ENCODE measurements around the gene SERPINC1.
A peak's percentile ranks its signal among the peaks of the same experiment; 100 is the strongest.
"Not testable (repeated sequence)": the region's sequence is repeated elsewhere in the genome, so short reads cannot be mapped to it uniquely, and the experiment has no call there.

SERPINC1 gene

DNA sequence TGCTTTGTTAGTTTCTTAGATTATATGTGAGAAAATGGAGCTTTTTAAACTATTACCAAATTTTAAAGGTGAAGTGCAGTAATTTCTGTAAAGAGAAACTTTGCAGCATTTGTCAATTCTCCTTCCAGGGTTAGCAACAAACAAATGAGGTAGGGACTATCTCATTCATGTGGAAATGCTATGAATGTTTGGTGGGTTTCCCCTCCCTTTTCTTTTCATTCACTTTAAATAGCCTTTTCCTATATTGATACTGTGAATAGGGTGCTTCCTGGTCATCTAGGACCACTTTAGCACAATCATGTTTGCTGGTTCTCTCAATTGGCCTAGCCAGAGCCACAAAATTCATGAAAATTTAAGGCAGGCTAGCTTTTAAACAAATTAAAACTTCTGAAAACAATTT lies 28.4 kb downstream of the SERPINC1 start:
- no peak for DNase-seq

DNA sequence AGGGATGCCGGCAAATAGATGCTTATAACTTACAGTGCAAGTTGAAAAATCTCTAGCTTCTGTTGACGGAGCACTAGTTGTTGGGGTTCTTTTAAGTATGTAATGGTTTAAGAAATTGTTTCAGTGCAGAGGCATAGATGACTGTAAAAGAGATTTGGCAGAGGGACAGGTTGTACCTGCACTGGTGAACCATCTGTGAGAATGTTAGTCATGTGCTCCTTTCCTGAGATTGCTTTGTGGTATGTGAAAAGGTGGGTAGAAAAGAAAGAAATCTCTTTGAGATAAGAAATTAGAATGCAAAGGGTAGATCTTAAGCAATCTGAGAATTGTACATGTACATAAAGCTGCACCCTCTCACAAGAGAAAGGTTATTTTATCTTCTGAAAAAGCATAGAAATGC lies 29.5 kb downstream of the SERPINC1 start:
- DNase-seq = no peak

DNA sequence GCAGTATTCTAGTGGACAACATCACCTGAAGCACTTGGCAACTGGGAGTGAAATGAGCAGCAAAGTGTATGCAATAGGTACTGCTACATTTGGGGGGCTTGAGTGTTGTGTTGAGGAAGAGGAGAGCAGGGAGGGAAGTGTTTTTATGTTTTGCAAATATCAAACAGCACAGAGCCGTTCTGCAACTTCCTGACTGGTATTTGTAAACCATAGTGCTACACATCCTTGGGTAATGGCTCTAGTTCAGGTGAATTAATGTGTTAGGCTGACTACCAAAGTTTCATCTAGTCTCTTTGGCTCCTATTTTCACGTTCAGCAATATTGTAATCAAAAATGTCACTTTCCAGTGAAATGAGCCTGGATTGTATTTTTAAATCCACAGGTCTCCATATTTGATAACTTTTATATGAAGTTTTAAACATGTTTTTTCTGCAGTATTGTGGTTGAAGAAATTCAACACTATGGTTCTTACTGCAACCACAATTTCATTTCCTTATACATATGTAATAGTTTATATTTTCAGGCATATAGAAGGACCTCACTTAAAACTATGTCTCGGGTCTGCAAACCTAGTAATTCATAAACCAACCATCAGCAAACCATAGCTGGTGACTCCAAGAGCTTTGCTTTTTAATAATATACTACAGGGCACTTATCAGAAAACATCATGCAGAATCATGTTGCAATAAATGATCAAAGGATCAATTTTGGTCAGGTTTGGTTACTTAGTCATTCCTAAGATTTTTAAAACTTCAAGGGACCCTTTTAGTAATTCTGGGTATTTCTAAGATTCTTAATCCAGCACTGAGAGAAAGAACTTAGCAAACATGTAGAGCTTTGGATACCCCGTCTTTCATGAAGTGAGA lies 30.1 kb downstream of the SERPINC1 start:
- no peak for DNase-seq

DNA sequence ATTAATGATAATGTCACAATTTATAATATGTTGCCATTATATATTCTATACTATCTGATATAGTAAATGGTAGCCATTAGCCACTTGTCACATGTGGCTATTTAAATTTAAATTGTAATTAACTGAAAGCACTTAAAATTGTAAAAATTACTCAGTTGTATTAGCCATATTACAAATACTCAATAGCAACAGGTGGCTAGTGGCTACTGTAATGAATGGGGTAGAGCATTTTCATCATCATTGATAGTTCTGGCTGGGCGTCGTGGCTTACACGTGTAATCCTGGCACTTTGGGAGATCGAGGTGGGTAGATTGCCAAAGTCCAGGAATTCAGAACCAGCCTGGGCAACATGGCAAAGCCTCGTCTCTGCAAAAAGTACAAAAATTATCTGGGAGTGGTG lies 32.4 kb downstream of the SERPINC1 start:
- no peak for DNase-seq

DNA sequence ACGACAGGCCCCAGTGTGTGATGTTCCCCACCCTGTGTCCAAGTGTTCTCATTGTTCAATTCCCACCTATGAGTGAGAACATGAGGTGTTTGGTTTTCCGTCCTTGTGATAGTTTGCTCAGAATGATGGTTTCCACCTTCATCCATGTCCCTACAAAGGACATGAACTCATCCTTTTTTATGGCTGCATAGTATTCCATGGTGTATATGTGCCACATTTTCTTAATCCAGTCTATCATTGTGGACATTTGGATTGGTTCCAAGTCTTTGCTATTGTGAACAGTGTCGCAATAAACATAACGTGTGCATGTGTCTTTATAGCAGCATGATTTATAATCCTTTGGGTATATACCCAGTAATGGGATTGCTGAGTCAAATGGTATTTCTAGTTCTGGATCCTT lies 36.0 kb downstream of the SERPINC1 start:
- not testable (repeated sequence) for DNase-seq

DNA sequence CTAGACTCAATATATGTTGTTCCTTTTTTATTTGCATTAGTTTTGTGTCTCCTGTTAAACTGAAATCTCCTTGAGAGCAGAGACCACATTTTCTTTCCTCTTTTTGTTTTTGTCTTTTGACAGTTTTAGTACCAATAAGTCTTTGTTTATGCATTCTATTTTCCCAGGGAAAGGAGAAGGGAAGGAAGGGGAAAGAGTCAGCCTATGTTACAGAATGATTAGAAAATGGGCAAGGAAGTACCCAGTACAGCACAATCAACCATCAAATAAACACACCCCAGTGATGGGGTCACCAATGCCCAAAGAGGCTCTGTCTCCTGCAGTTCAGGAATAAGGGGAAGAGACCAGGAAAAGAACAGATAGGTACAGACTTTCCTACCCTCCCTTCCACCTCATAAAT lies 38.9 kb downstream of the SERPINC1 start:
- DNase-seq = no peak

DNA sequence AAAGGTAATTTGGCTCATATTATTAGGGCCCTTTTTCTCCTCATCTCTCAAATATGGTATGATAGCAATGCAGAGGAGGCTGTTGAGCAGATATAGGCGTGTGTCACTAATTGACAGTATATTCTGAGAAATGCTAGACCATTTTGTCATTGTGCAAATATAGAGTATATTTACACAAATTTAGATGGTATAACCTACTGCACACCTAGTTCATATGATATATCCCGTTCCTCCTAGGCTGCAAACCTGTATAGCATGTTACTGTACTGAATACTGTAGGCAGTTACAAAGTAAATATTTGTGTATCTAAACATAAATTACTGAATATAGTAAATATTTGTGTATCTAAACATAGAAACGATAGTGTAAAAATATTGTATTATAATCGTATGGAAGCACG lies 40.4 kb downstream of the SERPINC1 start:
- DNase-seq = no peak

DNA sequence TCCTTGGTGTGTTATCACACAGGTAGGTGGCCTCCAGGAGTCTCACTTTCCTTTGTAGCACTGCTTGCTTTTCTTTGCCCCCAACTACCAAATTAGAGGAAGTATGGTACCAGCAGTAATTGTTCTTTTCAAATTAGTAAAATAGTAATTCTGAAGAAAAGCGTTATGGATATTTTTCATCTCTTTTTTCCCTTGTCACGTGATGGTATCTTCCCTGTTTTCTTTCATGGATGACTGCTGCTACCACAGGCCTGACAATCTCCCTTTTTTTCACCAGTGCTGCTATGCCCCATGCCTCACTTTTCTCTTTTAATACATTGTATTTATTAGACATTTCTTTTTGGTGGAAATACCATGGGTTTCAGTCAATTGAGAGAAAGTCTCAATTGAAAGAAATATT lies 45.6 kb downstream of the SERPINC1 start:
- no peak for DNase-seq

DNA sequence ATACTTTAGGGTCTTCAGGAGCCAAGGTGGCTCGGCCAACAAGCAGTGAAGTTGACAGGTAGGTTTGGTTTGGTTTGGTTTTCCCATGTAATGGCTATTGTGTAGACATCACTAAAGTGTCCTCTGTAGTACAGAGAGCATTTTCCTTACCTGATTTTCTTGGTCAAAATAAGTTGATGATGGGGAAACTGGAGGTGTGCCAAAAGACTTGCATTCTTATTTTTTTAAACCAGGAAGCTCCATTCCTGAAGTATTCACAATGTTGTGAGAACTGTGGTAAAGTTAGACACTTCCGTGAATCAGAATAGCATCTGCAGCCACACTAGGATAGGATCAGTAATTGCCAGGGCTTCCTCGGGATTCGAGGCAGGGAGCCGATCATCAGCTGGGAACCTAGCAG lies 46.0 kb downstream of the SERPINC1 start:
- no peak for DNase-seq

DNA sequence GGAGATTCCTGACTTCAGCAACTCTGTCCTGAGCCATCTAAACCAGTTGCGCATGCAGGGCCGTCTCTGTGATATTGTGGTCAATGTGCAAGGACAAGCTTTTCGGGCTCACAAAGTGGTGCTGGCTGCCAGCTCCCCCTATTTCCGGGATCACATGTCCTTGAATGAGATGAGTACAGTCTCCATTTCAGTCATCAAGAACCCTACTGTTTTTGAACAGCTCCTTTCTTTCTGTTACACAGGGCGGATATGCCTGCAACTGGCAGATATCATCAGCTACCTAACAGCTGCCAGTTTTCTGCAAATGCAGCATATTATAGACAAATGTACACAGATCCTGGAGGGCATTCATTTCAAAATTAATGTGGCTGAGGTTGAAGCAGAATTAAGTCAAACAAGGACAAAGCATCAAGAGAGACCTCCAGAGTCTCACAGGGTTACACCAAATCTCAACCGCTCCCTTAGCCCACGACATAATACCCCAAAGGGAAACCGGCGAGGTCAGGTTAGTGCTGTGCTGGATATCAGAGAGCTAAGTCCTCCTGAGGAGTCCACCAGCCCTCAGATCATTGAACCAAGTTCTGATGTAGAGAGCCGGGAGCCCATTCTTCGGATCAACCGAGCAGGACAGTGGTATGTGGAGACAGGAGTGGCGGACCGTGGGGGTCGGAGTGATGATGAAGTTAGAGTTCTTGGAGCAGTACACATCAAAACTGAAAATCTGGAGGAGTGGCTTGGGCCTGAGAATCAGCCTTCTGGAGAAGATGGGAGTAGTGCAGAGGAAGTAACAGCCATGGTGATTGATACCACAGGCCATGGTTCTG lies 46.7 kb downstream of the SERPINC1 start:
- DNase-seq = no peak

DNA sequence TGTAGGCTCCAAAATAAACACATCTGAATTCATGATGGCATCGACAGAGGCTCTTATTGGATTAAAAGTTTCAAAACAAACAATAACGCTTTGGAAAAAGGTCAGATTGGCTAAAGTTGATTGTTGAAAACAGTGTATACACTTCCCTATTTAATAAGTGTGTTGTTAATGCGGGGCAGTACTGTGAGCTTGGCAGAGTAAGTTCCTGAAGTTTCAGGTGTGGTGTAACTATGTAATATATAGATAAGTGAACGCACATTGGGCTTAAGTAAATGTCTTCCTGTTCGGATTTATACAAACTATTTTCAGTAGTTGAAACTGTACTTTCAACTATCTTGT lies 48.1 kb downstream of the SERPINC1 start:
- DNase-seq = no peak

DNA sequence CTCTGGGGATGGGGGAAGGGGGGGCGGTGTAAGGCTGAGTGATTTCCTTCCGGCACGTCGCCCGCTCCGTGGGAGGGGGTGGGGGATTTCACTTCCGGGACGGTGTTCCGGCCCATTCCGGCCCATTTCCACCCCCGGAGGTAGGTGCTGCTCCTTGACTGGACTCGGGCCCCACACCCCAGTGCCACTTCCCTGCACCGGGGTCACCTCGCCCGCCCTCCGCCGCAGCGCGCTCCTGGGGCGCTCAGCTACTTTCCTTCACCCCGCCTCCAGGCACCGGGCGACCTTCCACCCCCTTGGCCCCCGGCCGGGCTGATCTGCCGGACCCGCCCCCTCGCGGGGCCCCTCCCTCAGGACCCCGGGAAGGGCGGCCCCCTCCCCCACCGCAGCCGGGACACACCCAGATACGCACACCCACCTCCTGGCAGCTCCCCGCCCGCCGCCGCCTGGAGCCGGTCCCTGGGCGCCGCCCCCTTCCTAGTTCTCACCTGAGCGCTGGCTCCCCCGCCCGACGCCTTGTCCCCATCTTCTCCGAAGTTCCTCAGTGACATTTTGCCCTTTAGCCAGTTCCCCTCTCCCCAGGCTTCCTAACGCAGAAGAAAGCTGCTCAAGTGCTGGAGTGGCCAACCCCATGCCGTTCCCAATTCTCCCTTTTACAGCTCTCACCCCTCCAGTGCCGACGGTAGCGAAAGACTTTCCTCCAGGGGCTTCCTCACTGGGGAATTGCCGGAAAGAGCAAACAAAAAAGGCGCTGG lies 48.7 kb downstream of the SERPINC1 start, which contains the start of gene ZBTB37:
Gene ZBTB37 (plus strand): TSS at position 115 of the 755 bp plus-strand sequence. CDS start 1,846 bp downstream, outside the sequence.
- DNase-seq = peak; percentile 98 to 99

DNA sequence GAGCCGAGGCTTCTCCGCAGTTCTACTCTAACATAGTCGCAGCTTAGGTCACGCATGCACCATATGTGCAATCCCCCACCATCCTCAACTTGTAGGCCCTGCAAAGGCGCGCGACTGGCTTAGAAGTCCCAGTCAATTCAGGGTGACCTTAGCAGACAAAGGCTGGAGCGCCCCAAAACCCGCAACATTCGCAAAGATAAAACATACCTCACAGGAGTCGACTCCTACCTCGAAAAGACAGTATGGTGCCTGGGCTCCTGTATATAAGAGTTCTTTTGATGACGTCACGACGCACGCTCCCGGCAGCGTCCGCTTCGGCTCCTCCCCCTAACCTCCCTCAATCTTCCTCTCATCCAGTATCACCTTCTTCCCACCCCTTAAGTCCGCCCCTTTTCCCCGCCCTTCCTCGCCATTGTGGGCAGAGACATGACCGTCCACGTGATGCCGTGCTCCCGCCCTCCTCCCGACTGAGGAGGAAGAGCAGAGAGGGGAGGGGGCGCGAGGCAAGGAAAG lies 49.3 kb downstream of the SERPINC1 start, which contains the start of gene GAS5:
Gene GAS5 (minus strand): TSS at position 237 of the 513 bp plus-strand sequence.
- DNase-seq = peak; percentile 100

DNA sequence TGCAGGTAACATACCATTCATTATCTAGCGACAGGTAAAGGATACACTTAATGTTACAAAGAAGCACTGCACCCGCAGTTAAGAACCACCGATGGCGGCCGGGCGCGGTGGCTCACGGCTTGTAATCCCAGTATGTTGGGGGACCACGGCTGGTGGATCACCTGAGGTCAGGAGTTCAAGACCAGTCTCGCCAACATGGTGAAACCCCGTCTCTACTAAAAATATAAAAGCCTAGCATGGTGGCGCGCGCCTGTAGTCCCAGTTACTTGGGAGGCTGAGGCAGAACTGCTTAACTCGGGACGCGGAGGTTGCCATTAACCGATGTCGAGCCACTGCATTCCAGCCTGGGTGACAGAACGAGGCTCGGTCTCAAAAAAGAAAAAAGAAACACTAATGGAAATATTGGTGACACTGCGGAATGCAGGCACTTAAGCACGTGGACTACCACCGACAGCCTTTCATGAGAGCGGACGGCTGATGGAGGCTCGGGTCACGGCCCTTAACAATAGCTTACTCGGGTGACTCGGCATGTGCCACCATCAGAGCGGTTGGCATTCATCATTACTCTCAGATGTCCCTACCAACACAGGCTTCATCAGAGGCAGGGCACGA lies 49.9 kb downstream of the SERPINC1 start:
- DNase-seq = no peak

DNA sequence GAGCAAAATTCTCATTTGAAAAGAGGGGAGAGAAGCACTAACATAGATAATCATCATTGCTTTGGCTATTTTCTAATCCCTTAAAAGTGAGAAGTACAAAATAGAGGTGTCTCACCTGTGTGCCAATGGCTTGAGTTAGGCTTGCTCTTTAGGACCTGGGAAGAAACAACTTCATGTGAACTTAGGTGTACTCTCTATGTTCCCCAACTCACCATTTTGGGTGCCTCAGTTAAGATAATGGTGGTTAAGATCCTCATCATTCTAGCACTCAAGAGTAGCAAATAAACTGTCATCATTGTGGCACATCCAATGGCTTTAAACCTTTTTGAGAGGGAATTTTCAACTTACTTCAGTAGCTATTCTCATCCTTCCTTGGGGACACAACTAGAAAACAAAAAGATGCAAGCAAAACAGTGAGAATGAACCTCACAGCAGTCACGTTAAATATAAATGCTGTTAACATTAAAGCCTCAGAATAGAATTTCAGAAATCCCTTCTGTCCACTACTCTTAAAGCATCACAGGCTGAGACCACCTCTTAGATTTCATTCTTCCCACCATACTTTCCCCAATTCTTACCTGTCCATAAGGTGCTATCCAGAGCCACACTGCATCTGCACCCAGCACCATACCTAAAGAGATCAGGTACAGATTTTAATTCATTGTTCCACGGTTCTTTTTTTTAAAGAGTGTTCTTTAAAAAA lies 50.6 kb downstream of the SERPINC1 start:
- DNase-seq = no peak

DNA sequence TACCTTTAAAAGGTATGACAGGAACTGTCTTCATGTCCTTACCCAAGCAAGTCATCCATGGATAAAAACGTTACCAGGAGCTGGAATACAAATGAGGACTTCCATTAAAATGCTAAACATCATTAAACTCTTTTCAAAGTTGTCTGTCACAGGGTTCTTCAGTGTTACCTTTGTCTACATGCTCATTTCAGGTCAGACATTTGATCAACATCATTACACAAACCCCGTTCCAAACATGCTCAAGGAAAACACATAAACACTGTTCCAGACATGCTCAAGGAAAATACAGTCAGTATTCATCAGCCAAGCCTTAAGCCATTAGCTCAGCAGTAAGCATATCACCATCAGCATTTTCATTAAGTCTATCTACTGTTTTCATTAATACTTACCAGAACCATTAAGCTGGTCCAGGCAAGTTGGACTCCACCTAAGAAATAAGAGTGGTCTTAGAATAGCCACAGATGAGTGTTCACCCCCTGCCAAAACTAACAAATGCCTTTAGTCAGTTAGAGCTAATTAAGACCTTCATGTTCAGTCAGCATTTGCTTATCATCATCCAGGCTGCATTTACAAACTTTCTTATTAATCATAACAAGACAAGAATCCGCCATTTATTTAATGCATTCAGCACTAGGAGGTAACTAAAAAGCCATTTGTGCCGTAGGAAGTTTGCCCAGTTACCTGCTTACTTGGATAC lies 51.5 kb downstream of the SERPINC1 start:
- no peak for DNase-seq

DNA sequence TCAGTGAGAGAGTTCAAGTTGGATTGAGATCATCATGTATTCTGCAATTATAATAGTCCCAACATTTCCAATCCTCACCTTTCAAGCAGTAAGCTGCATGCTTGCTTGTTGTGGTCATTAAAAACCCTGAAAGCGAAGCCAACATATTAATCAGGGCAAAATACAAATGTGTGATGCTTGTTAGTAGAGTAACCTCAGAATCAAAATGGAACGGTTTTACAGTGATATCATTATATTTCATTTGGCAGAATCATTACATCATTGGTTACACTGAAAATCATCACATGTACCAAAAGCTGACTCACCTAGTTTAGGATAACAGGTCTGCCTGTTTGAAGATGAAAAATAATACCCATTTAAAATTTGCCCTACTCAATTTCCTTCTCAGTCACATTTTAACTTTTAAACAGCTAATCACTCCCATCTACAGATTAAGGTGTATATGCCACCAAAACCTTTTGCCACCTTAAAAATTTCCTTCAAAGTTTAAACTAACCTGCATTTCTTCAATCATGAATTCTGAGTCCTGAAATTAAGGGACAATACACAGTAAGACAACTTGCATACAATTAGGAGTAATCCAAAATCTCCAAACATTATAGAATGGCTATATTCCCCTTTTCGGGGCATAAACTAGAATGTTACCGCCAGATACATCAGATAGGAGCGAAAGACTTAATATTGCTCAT lies 52.8 kb downstream of the SERPINC1 start:
- no peak for DNase-seq

DNA sequence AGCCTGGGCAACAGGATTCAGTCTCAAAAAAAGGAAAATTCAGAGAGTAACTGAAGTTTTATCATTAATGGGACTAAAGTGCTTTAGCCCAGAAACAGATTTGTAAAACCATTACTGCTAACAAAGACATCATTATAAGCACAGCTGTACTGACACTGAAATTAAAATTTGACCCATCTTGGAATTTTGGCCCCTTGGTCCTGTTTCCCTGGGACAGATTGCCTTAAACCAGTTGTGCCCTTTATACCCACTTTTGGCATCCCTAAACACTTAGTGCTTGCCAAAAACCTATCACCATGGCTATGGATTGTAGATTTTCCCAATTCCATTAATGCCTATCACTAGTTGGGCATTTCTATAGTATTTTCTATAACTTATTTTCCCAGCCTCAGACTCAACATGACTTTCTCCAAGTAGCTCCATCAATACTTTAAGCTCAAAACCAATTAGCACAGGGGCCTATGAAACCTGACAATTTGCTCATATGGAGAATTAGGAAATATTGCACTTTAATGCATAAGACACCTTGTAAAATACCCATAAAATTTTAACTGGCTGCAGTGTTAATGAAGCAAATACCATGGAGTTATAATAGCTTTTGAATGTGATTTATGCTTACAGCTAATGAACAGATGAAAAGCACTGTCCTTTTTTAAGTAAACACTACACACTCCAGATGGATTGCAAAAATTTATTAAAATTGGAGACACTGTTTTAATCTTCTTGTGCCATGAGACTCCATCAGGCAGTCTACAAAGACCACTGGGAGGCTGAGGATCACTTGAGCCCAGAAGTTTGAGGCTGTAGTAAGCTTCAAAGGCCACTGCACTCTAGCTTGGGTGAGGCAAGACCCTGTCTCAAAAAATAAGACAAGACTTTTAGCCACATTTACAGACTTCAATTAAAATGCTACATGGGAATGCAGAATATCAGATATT lies 53.6 kb downstream of the SERPINC1 start:
- no peak for DNase-seq

DNA sequence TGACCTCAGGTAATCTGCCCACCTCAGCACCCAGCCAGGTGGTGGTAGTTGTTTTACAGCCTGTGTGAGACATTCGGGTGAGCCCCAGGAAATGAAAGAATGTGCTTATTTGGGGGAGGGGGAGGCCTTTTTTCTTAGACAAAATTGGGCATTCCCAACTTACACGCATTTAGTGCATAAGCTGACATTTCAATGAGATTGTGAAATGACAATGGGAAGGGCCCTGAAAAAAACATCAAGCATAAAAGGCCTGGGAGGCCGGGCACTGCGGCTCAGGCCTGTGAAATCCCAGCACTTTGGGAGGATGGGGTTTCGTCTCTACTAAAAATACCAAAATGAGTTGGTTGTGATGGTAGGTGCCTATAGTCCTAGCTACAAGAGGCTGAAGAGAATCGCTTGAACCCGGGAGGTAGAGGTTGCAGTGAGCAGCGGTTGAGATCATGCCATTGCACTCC lies 54.3 kb downstream of the SERPINC1 start:
- DNase-seq = no peak

All from NCI-H187 (cell line).